Measurements from ENCODE around the gene IQCM. TPM values are rescaled to one million over a fixed set of nuclear protein-coding genes. Genes with fewer than 3 reads are reported as not detected.

IQCM gene
- polyA plus RNA-seq, 1 donor (not counting 4 experiments of a cell fraction or from before 2014, with no cell fraction given): not detected

- no peak for DNase-seq (ENCODE audit: low read depth, low spot score)
- no peaks in the 10 kb centered on the region for H3K36me3 ChIP-seq (ENCODE audit: control insufficient read depth in 2 of 2, extremely low read depth in 1 of 2, insufficient read depth in 2 of 2, low read length in 2 of 2)
- TF ChIP-seq, protein P1, sequence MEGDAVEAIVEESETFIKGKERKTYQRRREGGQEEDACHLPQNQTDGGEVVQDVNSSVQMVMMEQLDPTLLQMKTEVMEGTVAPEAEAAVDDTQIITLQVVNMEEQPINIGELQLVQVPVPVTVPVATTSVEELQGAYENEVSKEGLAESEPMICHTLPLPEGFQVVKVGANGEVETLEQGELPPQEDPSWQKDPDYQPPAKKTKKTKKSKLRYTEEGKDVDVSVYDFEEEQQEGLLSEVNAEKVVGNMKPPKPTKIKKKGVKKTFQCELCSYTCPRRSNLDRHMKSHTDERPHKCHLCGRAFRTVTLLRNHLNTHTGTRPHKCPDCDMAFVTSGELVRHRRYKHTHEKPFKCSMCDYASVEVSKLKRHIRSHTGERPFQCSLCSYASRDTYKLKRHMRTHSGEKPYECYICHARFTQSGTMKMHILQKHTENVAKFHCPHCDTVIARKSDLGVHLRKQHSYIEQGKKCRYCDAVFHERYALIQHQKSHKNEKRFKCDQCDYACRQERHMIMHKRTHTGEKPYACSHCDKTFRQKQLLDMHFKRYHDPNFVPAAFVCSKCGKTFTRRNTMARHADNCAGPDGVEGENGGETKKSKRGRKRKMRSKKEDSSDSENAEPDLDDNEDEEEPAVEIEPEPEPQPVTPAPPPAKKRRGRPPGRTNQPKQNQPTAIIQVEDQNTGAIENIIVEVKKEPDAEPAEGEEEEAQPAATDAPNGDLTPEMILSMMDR (optimal IDR thresholded peaks at IDR 0.05 in 1 of 3, IDR thresholded peaks at IDR 0.05 in 1 of 3, conservative IDR thresholded peaks at IDR 0.05 in 1 of 3; ENCODE audit: extremely low read depth in 1 of 3, insufficient read depth in 2 of 3, low read length in 3 of 3): no peak
- TF ChIP-seq EZH2 (IDR thresholded peaks at IDR 0.05; ENCODE audit: low read length): no peak
- no peak overlapping the region for H3K27ac ChIP-seq (ENCODE audit: control insufficient read depth, insufficient read depth, low read length)
- no peak overlapping the region for H3K9ac ChIP-seq (ENCODE audit: control insufficient read depth, extremely low read depth, insufficient read depth, low read length)
- H3K79me2 ChIP-seq (ENCODE audit: control insufficient read depth, insufficient read depth, low read length): no peaks in the 10 kb centered on the region
- H3K4me2 ChIP-seq (ENCODE audit: control insufficient read depth, extremely low read depth, insufficient read depth, low read depth, low read length): no peak overlapping the region
- no peak overlapping the region for H3K4me3 ChIP-seq (ENCODE audit: control insufficient read depth in 2 of 3, extremely low read depth in 1 of 3, insufficient read depth in 2 of 3, low read depth in 1 of 3, low read length in 3 of 3)
- no peaks in the 10 kb centered on the region for H3K9me3 ChIP-seq (ENCODE audit: control insufficient read depth, low read depth, low read length)
- FAIRE-seq: no peak
- no peaks in the 10 kb centered on the region for H3K4me1 ChIP-seq (ENCODE audit: control insufficient read depth, extremely low read depth, insufficient read depth, low read length)
- dilution Hi-C loops (cut with MboI; ENCODE audit: extremely low pct_ligation_motif_present, low sequenced_read_pairs): no loop called here
- H3K9me1 ChIP-seq (ENCODE audit: control insufficient read depth, extremely low read depth, insufficient read depth, low read length): no peaks in the 10 kb centered on the region
- no peak overlapping the region for H2AFZ ChIP-seq (ENCODE audit: control insufficient read depth, low read length)
- no peaks in the 10 kb centered on the region for H3K27me3 ChIP-seq (ENCODE audit: control insufficient read depth, extremely low read depth, insufficient read depth, low read length)
- no peaks in the 10 kb centered on the region for H4K20me1 ChIP-seq (ENCODE audit: control insufficient read depth, extremely low read depth, insufficient read depth, low read length)
Observed at GRCh38 chr4:149426461-149426860, 389.2 kb downstream of the IQCM start.

GRCh38 chr4:149409555-149409962, 406.1 kb downstream of the IQCM start:
- H3K27ac ChIP-seq (ENCODE audit: control insufficient read depth, insufficient read depth, low read length): peak overlapping the region; percentile 79
- peak overlapping the region; percentile 69 for H2AFZ ChIP-seq (ENCODE audit: control insufficient read depth, low read length)
- H3K4me3 ChIP-seq (ENCODE audit: control insufficient read depth in 2 of 3, extremely low read depth in 1 of 3, insufficient read depth in 2 of 3, low read depth in 1 of 3, low read length in 3 of 3): no peak overlapping the region
- H3K27me3 ChIP-seq (ENCODE audit: control insufficient read depth, extremely low read depth, insufficient read depth, low read length): no peaks in the 10 kb centered on the region
- no peaks in the 10 kb centered on the region for H4K20me1 ChIP-seq (ENCODE audit: control insufficient read depth, extremely low read depth, insufficient read depth, low read length)
- peaks cover 14% of the 10 kb centered on the region for H3K4me1 ChIP-seq (ENCODE audit: control insufficient read depth, extremely low read depth, insufficient read depth, low read length)
- FAIRE-seq (no peak), DNase-seq (ENCODE audit: low read depth, low spot score) (no peak)
- no peak for TF ChIP-seq EZH2 (IDR thresholded peaks at IDR 0.05; ENCODE audit: low read length)
- TF ChIP-seq, protein P1 (optimal IDR thresholded peaks at IDR 0.05 in 1 of 3, IDR thresholded peaks at IDR 0.05 in 1 of 3, conservative IDR thresholded peaks at IDR 0.05 in 1 of 3; ENCODE audit: extremely low read depth in 1 of 3, insufficient read depth in 2 of 3, low read length in 3 of 3): no peak
- dilution Hi-C loops (cut with MboI; ENCODE audit: extremely low pct_ligation_motif_present, low sequenced_read_pairs): no loop called here
- H3K4me2 ChIP-seq (ENCODE audit: control insufficient read depth, extremely low read depth, insufficient read depth, low read depth, low read length): peak overlapping the region; percentile 65
- no peaks in the 10 kb centered on the region for H3K79me2 ChIP-seq (ENCODE audit: control insufficient read depth, insufficient read depth, low read length)
- H3K9me3 ChIP-seq (ENCODE audit: control insufficient read depth, low read depth, low read length): no peaks in the 10 kb centered on the region
- peak overlapping the region; percentile 51 for H3K9ac ChIP-seq (ENCODE audit: control insufficient read depth, extremely low read depth, insufficient read depth, low read length)
- H3K36me3 ChIP-seq (ENCODE audit: control insufficient read depth in 2 of 2, extremely low read depth in 1 of 2, insufficient read depth in 2 of 2, low read length in 2 of 2): no peaks in the 10 kb centered on the region
- no peaks in the 10 kb centered on the region for H3K9me1 ChIP-seq (ENCODE audit: control insufficient read depth, extremely low read depth, insufficient read depth, low read length)
